Midbrain (tissue), 1 donor: ENCODE results near the gene LIN28B.
"Not testable (repeated sequence)": the region's sequence is repeated elsewhere in the genome, so short reads cannot be mapped to it uniquely, and the experiment has no call there.

Experiments
- DNase-seq: peaks from one replicate; lab custom pipeline; 2025; lab: John Stamatoyannopoulos, UW

Gene LIN28B

GRCh38 chr6:105067329-105067728 lies 110.4 kb downstream of the LIN28B start:
- DNase-seq, result no peak

- DNase-seq, result no peak
Observed at GRCh38 chr6:105068407-105068806, 111.5 kb downstream of the LIN28B start.

DNA sequence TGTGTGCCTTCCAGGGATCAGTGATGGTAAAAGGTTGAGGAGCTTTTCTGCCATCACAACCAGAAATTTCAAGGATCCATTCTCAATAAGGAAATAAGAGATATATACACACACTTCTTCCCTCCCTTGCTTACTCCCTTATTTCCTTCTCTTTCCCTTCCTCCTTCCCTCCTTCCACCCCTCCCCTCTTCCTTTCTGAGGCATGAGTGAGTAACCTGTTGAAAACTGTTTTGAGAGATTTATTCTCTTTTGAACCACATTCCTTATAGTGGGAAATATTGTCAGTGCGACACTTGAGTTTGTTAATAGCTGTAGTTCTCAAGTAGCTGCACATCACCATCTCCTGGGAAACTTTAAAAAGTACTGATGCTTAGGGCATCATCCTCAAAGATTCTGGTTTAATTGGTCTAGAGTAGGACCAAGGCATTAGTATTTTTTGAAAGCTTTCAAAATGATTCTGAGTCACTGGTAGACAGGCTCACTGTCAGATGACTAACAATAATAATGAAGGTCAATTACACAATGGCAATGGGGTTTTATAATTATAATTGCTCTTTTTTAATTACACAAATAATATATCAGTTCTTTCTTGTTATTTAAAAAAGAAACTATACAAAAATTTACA lies 113.0 kb downstream of the LIN28B start:
- DNase-seq, result no peak

DNA sequence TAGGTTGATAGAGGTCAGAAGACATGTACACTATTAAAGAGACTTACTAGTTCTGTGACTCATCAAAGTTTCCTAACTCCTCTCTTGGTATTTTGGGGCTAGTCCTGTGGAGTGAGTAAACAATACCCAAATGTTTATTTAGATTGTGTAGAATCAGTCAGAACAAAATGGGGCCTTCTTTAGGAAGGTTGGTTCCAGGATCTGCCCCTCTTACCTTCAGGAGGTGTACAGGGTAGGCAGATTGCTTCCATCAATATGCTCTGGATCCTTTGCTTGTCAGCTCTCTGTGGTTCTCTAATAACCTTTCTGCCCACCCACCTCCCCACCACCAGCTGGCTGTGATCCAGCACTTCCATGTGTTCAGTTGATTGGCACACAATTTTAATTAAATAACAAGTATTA lies 115.9 kb downstream of the LIN28B start:
- no peak for DNase-seq

DNA sequence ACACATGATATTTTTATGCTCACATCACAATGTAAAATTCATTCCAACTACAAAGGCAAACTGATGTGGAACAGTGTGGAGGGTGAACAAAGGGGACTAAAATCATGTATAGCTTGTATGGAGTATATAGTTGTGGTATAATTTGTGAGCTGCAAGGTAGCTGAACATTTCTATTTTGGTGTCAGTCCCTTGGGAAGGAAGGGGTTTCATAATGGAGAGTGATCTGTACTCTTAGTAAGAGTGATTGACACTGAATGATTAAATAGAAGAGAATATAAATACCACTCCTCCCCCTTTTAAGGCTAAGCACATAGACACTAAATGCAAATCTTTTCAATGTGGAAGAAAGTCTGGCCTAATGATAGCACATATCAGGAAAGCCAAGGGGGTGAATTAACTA lies 118.3 kb downstream of the LIN28B start:
- DNase-seq, result no peak

DNA sequence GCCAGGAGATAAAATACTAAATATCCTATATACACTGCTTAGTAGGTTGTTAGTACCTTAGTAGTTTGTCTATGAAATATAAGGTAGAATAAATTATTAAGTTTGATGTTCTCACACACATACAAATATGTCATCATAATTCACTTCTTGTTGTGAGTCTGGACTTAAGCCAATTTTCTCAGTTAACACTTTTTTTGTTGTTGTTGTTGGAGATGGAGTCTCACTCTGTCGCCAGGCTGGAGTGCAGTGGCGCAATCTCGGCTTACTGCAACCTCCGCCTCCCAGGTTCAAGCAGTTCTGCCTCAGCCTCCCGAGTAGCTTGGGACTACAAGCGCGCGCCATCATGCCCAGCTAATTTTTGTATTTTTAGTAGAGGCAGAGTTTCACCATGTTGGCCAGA lies 119.5 kb downstream of the LIN28B start:
- DNase-seq, result not testable (repeated sequence)

DNA sequence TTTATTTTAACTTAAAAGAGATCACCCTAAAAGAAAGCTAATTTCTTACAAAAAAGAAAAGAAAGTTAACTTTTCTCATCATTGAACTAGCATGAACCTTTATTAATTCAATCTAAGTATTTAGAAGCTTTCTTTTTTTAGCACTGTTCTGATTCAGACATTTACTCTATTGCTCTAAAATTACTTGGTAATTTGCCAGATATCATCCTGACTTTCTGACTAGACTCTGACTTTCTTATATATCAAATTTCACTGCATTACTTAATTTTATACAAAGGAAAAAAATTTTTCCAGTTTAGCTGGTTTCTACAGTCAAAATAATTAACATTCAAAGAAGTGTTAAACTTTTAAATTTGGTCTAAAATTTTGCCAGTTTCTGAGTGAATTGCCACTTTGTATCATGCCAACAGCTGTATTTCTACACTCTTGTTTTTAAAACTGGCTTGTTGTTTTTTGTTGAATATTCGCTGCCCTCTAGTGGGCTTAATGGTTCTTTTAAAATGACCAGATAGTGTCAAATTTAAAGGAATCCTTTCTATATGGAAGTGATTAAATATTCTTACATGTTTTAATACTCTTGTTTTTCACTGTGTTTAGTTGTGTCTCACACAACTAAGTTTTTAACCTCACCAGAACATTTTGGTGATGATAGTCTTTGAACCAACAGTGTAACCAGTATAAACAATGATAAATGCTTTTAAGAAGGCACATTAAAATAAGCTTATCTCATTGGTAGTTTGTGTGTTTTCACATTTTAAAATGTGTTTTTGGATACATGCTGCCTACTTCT lies 120.9 kb downstream of the LIN28B start:
- peak; percentile 70 for DNase-seq

- no peak for DNase-seq
Observed at GRCh38 chr6:105078386-105078708, 121.4 kb downstream of the LIN28B start.

DNA sequence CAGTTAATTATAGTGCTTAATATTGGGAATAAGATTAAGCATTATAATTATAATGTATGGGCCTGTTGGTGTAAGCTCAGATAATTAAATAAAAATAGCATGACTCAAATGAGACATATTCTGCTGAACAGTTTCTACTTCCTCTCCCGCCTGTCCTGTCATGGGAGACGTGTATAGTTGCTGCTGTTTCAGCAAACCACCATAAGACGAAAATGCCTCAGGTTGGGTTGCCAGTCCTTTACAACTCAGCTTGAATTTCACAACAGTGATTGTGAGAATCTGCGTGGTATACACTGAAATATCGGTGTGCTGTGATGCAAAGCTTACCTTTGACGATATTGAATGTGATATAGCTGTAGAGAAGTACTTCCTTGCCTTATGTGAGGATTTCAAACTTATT lies 123.4 kb downstream of the LIN28B start:
- no peak for DNase-seq

DNA sequence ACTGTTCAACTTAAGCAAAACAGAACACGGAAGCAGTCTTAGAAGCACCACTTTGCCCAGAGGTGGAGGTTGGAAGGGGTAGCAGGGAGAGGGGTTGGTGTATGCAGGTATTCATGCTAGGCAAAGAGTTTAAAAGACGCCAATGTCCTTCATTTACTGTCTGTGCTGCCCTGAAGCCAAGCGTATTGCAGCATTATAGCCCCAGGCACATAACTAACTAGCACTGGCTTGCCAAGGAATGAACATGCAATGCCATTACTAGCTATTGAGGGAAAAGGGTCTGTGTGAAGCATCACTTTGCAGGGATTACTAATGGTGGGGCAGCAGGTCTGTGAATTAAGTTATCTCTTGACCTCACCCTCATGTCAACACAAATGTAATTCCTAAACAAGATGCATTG lies 124.8 kb downstream of the LIN28B start:
- DNase-seq, result not testable (repeated sequence)

DNA sequence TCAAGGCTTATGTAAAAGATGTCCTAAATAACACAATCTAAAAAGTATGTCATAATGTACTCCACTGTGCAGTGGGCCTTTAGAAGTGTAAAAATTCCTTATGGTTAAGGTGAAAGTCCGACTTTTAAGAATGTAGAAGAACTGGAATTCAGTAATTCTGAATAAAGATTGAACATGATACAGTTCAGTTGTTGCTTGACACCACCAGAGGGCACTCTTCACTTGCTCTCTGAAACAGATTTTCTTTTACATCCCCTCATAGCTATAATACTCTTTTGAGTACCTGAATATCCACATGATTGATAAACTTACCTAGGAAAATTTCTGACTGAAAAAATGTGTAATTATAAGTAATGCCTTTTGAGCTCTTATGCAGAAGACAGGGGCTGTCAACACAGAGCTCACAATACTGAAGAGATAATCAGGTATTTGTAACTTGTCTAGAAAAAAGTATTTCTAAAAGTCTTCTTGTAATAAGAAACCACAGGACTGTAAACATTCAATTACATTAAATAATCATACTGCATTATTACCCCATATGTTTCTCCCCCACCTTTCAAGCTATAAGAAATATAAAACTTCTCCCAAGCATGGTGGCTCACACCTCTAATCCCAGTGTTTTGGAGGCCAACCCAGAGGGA lies 130.8 kb downstream of the LIN28B start:
- DNase-seq, result peak; percentile 76

GRCh38 chr6:105091140-105091829 lies 134.4 kb downstream of the LIN28B start:
- no peak for DNase-seq

- DNase-seq, result no peak
Observed at GRCh38 chr6:105094133-105094640, 137.3 kb downstream of the LIN28B start.

GRCh38 chr6:105095139-105095538 lies 138.2 kb downstream of the LIN28B start:
- no peak for DNase-seq

DNA sequence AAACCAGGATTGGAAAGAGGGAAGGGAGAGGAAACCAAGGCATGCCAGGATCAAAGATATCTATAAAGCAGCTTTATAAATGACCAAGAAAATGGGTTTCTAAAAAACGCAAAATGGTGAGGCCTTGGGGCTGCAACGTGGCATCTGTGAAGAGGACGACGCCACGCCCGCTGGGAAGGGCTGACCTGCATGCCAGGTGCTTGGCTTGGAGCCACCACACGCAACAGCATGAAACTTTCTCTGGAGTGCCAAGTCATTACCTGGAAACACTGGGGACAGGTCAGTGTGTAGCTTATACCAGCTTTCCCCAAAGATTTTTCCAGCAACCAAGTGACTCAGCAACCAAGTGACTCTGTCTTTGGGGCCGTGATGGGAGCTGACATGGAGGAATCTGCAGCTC lies 140.4 kb downstream of the LIN28B start:
- DNase-seq, result no peak

- peak; percentile 68 for DNase-seq
Observed at GRCh38 chr6:105099371-105099770, 142.5 kb downstream of the LIN28B start.

GRCh38 chr6:105102186-105102585 lies 145.3 kb downstream of the LIN28B start:
- no peak for DNase-seq

DNA sequence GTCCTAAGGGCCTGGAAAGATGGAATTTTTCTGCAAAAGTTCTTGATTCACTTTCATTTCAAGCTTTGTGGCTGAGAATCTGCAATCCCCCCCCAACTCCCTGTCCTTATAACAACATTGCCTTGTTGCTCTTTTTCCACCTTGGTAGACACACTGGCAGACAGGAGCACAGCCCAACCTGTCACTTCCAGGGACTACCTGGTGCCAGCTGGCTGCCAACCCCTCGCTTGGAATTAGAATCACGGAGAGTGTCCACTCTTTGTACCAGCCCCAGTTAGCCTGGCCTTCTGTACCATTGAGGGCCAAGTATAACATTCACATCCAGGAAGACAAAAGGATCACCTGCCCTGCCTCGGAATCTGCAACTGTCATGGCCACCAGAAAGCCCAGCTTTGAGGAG lies 148.2 kb downstream of the LIN28B start:
- DNase-seq, result no peak

DNA sequence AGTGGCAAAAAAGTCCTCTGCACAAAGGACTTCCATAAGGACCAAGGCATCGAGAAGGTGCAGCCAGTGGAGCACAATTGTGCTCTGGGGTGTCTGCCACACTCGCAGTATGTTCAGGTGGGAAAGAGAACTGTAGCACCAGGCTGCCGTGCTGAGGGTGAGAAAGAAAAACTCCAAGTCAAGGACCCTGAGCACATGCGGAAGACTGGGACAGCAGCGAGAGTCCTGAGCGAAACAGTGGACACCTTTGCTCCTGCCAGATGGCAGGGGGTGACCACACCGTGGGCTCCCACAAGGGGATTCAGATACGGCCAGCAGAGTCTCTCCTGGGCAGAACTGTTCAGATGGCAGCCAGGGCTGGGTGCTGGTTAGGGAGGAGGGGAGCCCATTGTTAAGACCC lies 149.4 kb downstream of the LIN28B start:
- DNase-seq, result no peak

DNA sequence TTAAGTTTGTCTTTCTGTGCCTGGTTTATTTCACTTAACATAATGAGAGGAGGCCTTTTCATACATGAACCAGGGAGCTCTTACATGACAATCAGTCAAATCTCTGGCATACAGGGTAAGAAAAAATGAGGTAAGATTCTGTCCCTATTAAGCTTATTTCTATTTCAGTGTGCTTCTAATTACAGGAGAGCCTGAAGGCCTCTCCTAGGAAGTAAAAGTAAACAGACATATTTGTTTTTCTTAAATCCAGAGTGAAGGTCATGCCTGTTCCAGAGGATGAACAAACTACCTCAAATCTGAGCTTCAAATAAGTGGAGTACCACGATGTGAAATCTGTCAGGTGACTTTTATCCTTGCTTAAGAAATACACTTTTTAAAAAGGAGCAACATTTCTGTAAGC lies 150.3 kb downstream of the LIN28B start:
- no peak for DNase-seq

GRCh38 chr6:105108631-105109262 lies 151.8 kb downstream of the LIN28B start:
- DNase-seq, result no peak
